B cell (primary cell): Measurements from ENCODE around the gene ARPC4.

Experiments
- CTCF ChIP-seq: fragments of 200-600 bp; IDR thresholded peaks from one replicate; pipeline ENCODE4 v1.8.0; 2022; ENCODE audit warnings: antibody characterized with exemption, mild to moderate bottlenecking
- EZH2 ChIP-seq: IDR thresholded peaks from 2 replicates; pipeline ENCODE4 v1.6.1; 2012; ENCODE audit warnings: borderline replicate concordance, low read depth, mild to moderate bottlenecking, moderate library complexity, low read length; ENCODE audit not compliant: insufficient read depth, poor library complexity, severe bottlenecking

GRCh38 chr3:9826815-9827573 is 34.1 kb downstream of the ARPC4 start:
- TF ChIP-seq CTCF = no peak
- no peak for TF ChIP-seq EZH2
